Endothelial cell of umbilical vein (primary cell): ENCODE measurements around the gene PTPRO. TPM values are rescaled to one million over a fixed set of nuclear protein-coding genes. Genes with fewer than 3 reads are reported as not detected.

Experiments used
- BruUV-seq: library from RNA; stranded (reverse); fragments of 400-500 nt; replicated peaks from 2 replicates; lab custom pipeline; 2021; lab: Mats Ljungman, UMichigan
- CTCF ChIA-PET: fragments of 300-600, 350-600 bp; sonication (Branson Sonifier 250); formaldehyde crosslinking; loops from one replicate; lab custom pipeline; 2021; ENCODE audit warnings: antibody characterized with exemption, inconsistent platforms; lab: Charles Lee
- POLR2A ChIA-PET: fragments of 300-600, 350-600 bp; sonication (Branson Sonifier 250); formaldehyde crosslinking; loops from one replicate; lab custom pipeline; 2021; ENCODE audit warnings: antibody characterized with exemption, inconsistent platforms; lab: Charles Lee
- DNase-seq: peaks from one replicate; pipeline ENCODE4 v3.0.0-alpha.2; 2011; ENCODE audit warnings: low read depth, low spot score
- FAIRE-seq: peaks from 2 replicates; lab custom pipeline; 2011; peaks lifted over from hg19 to GRCh38; lab: Jason Lieb, UNC
- H2AFZ ChIP-seq: 2 replicates; pipeline ENCODE4 v1.6.0; 2012; ENCODE audit warnings: low read depth, low read length, control low read depth, inconsistent platforms
- H3K27ac ChIP-seq: 2 replicates; pipeline ENCODE4 v1.5.1; 2011; ENCODE audit warnings: low read depth, mild to moderate bottlenecking, control low read depth, low read length, moderate library complexity; ENCODE audit not compliant: insufficient read depth
- H3K27me3 ChIP-seq, 2 experiments: 2 replicates each; pipeline versions ENCODE4 v1.6.0 to v1.6.1; 2011; ENCODE audit warnings: low read length in 2 of 2, mixed read lengths in 1 of 2; ENCODE audit not compliant: control insufficient read depth in 2 of 2, insufficient read depth in 2 of 2
- H3K36me3 ChIP-seq, 2 experiments: 2 replicates in 1 of 2; 3 replicates in 1 of 2; pipeline ENCODE4 v1.5.1; 2011; ENCODE audit warnings: low read length in 2 of 2, mild to moderate bottlenecking in 1 of 2, moderate library complexity in 1 of 2; ENCODE audit not compliant: control insufficient read depth in 2 of 2, insufficient read depth in 2 of 2; ENCODE audit errors: extremely low read depth in 1 of 2
- H3K4me1 ChIP-seq: 3 replicates; pipeline ENCODE4 v1.5.1; 2011; ENCODE audit warnings: mild to moderate bottlenecking, low read length; ENCODE audit not compliant: control insufficient read depth, insufficient read depth; ENCODE audit errors: extremely low read depth
- H3K4me2 ChIP-seq: 2 replicates; pipeline ENCODE4 v1.6.1; 2011; ENCODE audit warnings: low read length, control low read depth, mixed read lengths; ENCODE audit not compliant: insufficient read depth
- H3K4me3 ChIP-seq, 3 experiments: fragments of 200-600 bp in 1 of 3; sonication (generic), shearing (Covaris generic) in 1 of 3; replicated peaks in 1 of 3; 2 replicates each; pipeline ENCODE4 v1.5.1; 2011 to 2016; ENCODE audit warnings: control low read depth in 3 of 3, low read length in 3 of 3, mild to moderate bottlenecking in 2 of 3, inconsistent platforms in 1 of 3, low read depth in 1 of 3, moderate library complexity in 1 of 3; ENCODE audit not compliant: insufficient read depth in 1 of 3
- H3K79me2 ChIP-seq: 2 replicates; pipeline ENCODE4 v1.6.0; 2012; ENCODE audit warnings: low read length, inconsistent platforms; ENCODE audit not compliant: control insufficient read depth, insufficient read depth
- H3K9ac ChIP-seq: replicated peaks from 2 replicates; pipeline ENCODE3; 2011; ENCODE audit warnings: low read length, control low read depth; ENCODE audit not compliant: insufficient read depth; ENCODE audit errors: extremely low read depth
- H3K9me1 ChIP-seq: replicated peaks from 3 replicates; pipeline ENCODE4 v1.6.0; 2011; ENCODE audit warnings: mild to moderate bottlenecking, low read length; ENCODE audit not compliant: control insufficient read depth, insufficient read depth; ENCODE audit errors: extremely low read depth
- H3K9me3 ChIP-seq: replicated peaks from 2 replicates; pipeline ENCODE4 v1.5.1; 2012; ENCODE audit warnings: low read length, inconsistent platforms; ENCODE audit not compliant: control insufficient read depth, insufficient read depth
- H4K20me1 ChIP-seq: replicated peaks from 2 replicates; pipeline ENCODE3; 2011; ENCODE audit warnings: mild to moderate bottlenecking, low read length; ENCODE audit not compliant: control insufficient read depth, insufficient read depth; ENCODE audit errors: extremely low read depth
- EZH2 ChIP-seq: IDR thresholded peaks from 2 replicates; pipeline ENCODE4 v1.6.1; 2012; ENCODE audit warnings: borderline replicate concordance, low read depth, mild to moderate bottlenecking, moderate library complexity, low read length, inconsistent platforms; ENCODE audit not compliant: severe bottlenecking
- FOS ChIP-seq: IDR thresholded peaks from 2 replicates; pipeline ENCODE4 v1.6.1; 2011; ENCODE audit warnings: mild to moderate bottlenecking, low read length, moderate library complexity, borderline replicate concordance; ENCODE audit not compliant: insufficient read depth
- GATA2 ChIP-seq: IDR thresholded peaks from 2 replicates; pipeline ENCODE4 v1.7.0; 2011; ENCODE audit warnings: low read depth, mild to moderate bottlenecking, moderate library complexity, mixed read lengths, low read length; ENCODE audit not compliant: insufficient read length, insufficient read depth
- JUN ChIP-seq: IDR thresholded peaks from 2 replicates; pipeline ENCODE4 v1.6.1; 2011; ENCODE audit warnings: borderline replicate concordance, low read depth; ENCODE audit not compliant: insufficient read length, insufficient read depth
- MAX ChIP-seq: IDR thresholded peaks from 2 replicates; pipeline ENCODE4 v1.6.1; 2011; ENCODE audit not compliant: insufficient read depth, insufficient read length
- MYC ChIP-seq: IDR thresholded peaks from one replicate; pipeline ENCODE4 v1.6.1; 2011; ENCODE audit warnings: mild to moderate bottlenecking, low read depth, low read length
- POLR2A ChIP-seq: IDR thresholded peaks from 2 replicates; pipeline ENCODE4 v1.6.1; 2012; ENCODE audit warnings: low read depth, mild to moderate bottlenecking, control low read depth, low read length
- POLR2AphosphoS5 ChIP-seq: IDR thresholded peaks from 2 replicates; pipeline ENCODE4 v1.6.1; 2012; ENCODE audit warnings: low read depth, mild to moderate bottlenecking, control low read depth, low read length, moderate library complexity; ENCODE audit not compliant: insufficient read depth
- dilution Hi-C: fragments of 300-500 bp; cut with MboI; formaldehyde crosslinking; loops from one replicate; pipeline ENCODE4 v1.15.0; 2019; ENCODE audit warnings: low sequenced_read_pairs; ENCODE audit not compliant: extremely low pct_ligation_motif_present
- intact Hi-C: fragments of 100-400 bp; cut with micrococcal nuclease; formaldehyde crosslinking; loops from one replicate; pipeline ENCODE4 v1.10.0; 2022
- polyA plus RNA-seq, 4 experiments: library from polyadenylated mRNA; depleted of rRNA in 3 of 4; stranded (reverse) in 3 of 4; unstranded in 1 of 4; fragments of >200 nt; gene quantifications; 2 replicates each; pipeline versions ENCODE4 v1.2.1 to v1.2.3, GENCODE V29; 2011 to 2012; ENCODE audit warnings: missing spikeins in 1 of 4
- total RNA-seq: library from RNA; stranded (reverse); gene quantifications from 2 replicates; pipeline ENCODE4 v1.2.3, GENCODE V29; 2021
- TF ChIP-seq, protein P1 (sequence below), 2 donors: IDR thresholded peaks; 1 replicate in 1 of 2; 2 replicates in 1 of 2; pipeline ENCODE4 v1.5.1; 2011; ENCODE audit warnings: low read length in 2 of 2, mild to moderate bottlenecking in 2 of 2, moderate library complexity in 2 of 2, control low read depth in 1 of 2, inconsistent platforms in 1 of 2, low read depth in 1 of 2; ENCODE audit not compliant: insufficient read depth in 1 of 2; ENCODE audit errors: extremely low read depth in 1 of 2

Gene PTPRO
- total and polyA plus RNA-seq, 2 donors (not counting 3 experiments of a cell fraction or from before 2014, with no cell fraction given), result not detected

DNA sequence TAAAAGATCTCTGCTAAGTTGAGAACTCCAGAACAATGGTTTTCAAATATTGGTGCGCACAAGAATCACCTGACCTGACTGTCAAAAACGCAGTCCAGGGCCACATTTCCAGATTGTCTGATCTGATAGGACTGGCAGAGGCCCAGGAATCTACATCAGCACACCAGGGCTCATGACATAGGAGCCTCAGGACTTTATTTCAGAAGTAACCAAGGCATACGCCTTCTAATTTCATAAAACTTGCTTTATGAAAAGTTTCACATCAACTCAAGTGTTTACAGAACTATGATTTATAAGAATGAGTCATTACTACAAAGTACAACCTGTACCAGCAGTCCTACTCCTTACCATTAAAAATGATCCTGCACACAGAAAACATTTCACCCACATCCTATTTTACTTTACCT, 47.7 kb upstream of the PTPRO start:
- POLR2A ChIA-PET, result no interaction called here
- no peak for FAIRE-seq

GRCh38 chr12:15276088-15276698, 46.1 kb upstream of the PTPRO start:
- DNase-seq, result peak; percentile 52
- H3K9ac ChIP-seq, result no peak overlapping the region
- dilution Hi-C loops, result no loop called here
- H4K20me1 ChIP-seq, result no peaks in the 10 kb centered on the region
- peak overlapping the region; percentile 49 for H2AFZ ChIP-seq
- H3K27ac ChIP-seq, result no peak overlapping the region
- CTCF ChIA-PET, result interaction anchor here (0.6 to 6.7 kb wide), 18 partner anchors 9 to 1326 kb away, joined by 3 to 84 read pairs (median 4); partner anchors contain the start of gene RERG
- no peak overlapping the region for H3K4me2 ChIP-seq
- no peaks in the 10 kb centered on the region for H3K79me2 ChIP-seq
- no TSS peak for BruUV-seq
- peak; percentile 66 for FAIRE-seq
- no peak overlapping the region for H3K4me3 ChIP-seq
- intact Hi-C loops, result loop anchor here (1.0 kb wide), 3 partner anchors 246 to 580 kb away; no protein-coding TSS in a partner anchor
- no peaks in the 10 kb centered on the region for H3K9me1 ChIP-seq
- H3K27me3 ChIP-seq, result peaks cover 0 to 1% of the 10 kb centered on the region in 2 experiments
- no peaks in the 10 kb centered on the region for H3K9me3 ChIP-seq
- POLR2A ChIA-PET, result no interaction called here
- H3K4me1 ChIP-seq, result no peaks in the 10 kb centered on the region
- TF ChIP-seq MAX, result no peak
- TF ChIP-seq JUN, result no peak
- no peak for TF ChIP-seq MYC
- TF ChIP-seq POLR2A, result no peak
- TF ChIP-seq FOS, result no peak
- TF ChIP-seq, protein P1, sequence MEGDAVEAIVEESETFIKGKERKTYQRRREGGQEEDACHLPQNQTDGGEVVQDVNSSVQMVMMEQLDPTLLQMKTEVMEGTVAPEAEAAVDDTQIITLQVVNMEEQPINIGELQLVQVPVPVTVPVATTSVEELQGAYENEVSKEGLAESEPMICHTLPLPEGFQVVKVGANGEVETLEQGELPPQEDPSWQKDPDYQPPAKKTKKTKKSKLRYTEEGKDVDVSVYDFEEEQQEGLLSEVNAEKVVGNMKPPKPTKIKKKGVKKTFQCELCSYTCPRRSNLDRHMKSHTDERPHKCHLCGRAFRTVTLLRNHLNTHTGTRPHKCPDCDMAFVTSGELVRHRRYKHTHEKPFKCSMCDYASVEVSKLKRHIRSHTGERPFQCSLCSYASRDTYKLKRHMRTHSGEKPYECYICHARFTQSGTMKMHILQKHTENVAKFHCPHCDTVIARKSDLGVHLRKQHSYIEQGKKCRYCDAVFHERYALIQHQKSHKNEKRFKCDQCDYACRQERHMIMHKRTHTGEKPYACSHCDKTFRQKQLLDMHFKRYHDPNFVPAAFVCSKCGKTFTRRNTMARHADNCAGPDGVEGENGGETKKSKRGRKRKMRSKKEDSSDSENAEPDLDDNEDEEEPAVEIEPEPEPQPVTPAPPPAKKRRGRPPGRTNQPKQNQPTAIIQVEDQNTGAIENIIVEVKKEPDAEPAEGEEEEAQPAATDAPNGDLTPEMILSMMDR (IDR thresholded peaks at IDR 0.05; ENCODE audit: extremely low read depth in 1 of 2, insufficient read depth in 1 of 2, low read depth in 1 of 2, low read length in 2 of 2), result peak; percentile 58 to 59
- TF ChIP-seq EZH2, result no peak
- no peaks in the 10 kb centered on the region for H3K36me3 ChIP-seq

More for the DNA sequence above, 47.7 kb upstream of the PTPRO start:
- intact Hi-C loops (no loop called here), dilution Hi-C loops (no loop called here)
- Histone ChIP-seq H3K79me2 (no peaks in the 10 kb centered on the region), H3K27ac (no peak overlapping the region), H3K27me3 (no peaks in the 10 kb centered on the region), H3K9me1 (no peaks in the 10 kb centered on the region), H3K9ac (no peak overlapping the region), H2AFZ (no peak overlapping the region), H3K4me3 (no peak overlapping the region), H3K4me1 (no peaks in the 10 kb centered on the region), H3K4me2 (no peak overlapping the region), H3K9me3 (no peaks in the 10 kb centered on the region), H3K36me3 (no peaks in the 10 kb centered on the region), H4K20me1 (no peaks in the 10 kb centered on the region)
- no peak for DNase-seq
- CTCF ChIA-PET, result interaction anchor here (1.0 to 6.7 kb wide), 6 partner anchors 47 to 584 kb away, joined by 3 to 84 read pairs (median 12); no protein-coding TSS in a partner anchor
- no TSS peak for BruUV-seq
- peak; percentile 38 for TF ChIP-seq FOS
- TF ChIP-seq POLR2A, result no peak
- no peak for TF ChIP-seq POLR2AphosphoS5
- TF ChIP-seq JUN, result peak; percentile 9
- no peak for TF ChIP-seq GATA2
- TF ChIP-seq MYC, result no peak
